HG02970 (cell line): ENCODE results near the gene RXRA.

Experiments
- ATAC-seq: cut with Tn5 transposase; IDR thresholded peaks from one replicate; pipeline ENCODE4 v1.9.1; 2021; ENCODE audit warnings: mild to moderate bottlenecking, moderate library complexity, moderate number of reproducible peaks; ENCODE audit not compliant: unreplicated experiment, low FRiP score

The RXRA gene

GRCh38 chr9:134325813-134326723 is at the start of gene RXRA:
TSS of gene RXRA (plus strand) at chr9:134326455. CDS start at chr9:134326632, 177 bp downstream.
- ATAC-seq = no peak

- no peak for ATAC-seq
Observed at GRCh38 chr9:134278286-134278685, 48.0 kb upstream of the RXRA start.

- ATAC-seq = no peak
Observed at GRCh38 chr9:134278974-134279640, 47.1 kb upstream of the RXRA start.

- no peak for ATAC-seq
Observed at GRCh38 chr9:134282138-134282650, 44.1 kb upstream of the RXRA start.

- ATAC-seq = no peak
Observed at GRCh38 chr9:134283111-134283515, 43.1 kb upstream of the RXRA start.

- ATAC-seq = no peak
Observed at GRCh38 chr9:134283692-134284265, 42.5 kb upstream of the RXRA start.

- ATAC-seq = no peak
Observed at GRCh38 chr9:134284273-134284672, 42.0 kb upstream of the RXRA start.

- ATAC-seq = no peak
Observed at GRCh38 chr9:134284741-134285140, 41.5 kb upstream of the RXRA start.

- ATAC-seq = no peak
Observed at GRCh38 chr9:134285215-134285845, 40.9 kb upstream of the RXRA start.

- ATAC-seq = no peak
Observed at GRCh38 chr9:134286471-134287245, 39.6 kb upstream of the RXRA start.

GRCh38 chr9:134287591-134288491 is 38.4 kb upstream of the RXRA start:
- no peak for ATAC-seq

GRCh38 chr9:134288746-134289145 is 37.5 kb upstream of the RXRA start:
- no peak for ATAC-seq

GRCh38 chr9:134289241-134289875 is 36.9 kb upstream of the RXRA start:
- ATAC-seq = no peak

GRCh38 chr9:134290603-134291451 is 35.4 kb upstream of the RXRA start:
- no peak for ATAC-seq

GRCh38 chr9:134291452-134291881 is 34.8 kb upstream of the RXRA start:
- ATAC-seq = no peak

GRCh38 chr9:134291961-134292871 is 34.0 kb upstream of the RXRA start:
- no peak for ATAC-seq
